ENCODE measurements around the gene TAF3. TPM values are rescaled to one million over a fixed set of nuclear protein-coding genes. Genes with fewer than 3 reads are reported as not detected.
A peak's percentile ranks its signal among the peaks of the same experiment; 100 is the strongest.

TAF3 gene
- total RNA-seq, 1 experiment from 2014 or later = 14.5 TPM

GRCh38 chr10:8037199-8037801 lies 219.0 kb downstream of the TAF3 start:
- no peak for DNase-seq
- Mint-ChIP-seq H3K27me3 (ENCODE audit: unreplicated experiment) (peaks cover 69% of the 10 kb centered on the region), H3K36me3 (ENCODE audit: insufficient read depth, unreplicated experiment) (no peaks in the 10 kb centered on the region), H3K27ac (ENCODE audit: unreplicated experiment) (no peak overlapping the region), H3K4me1 (ENCODE audit: low read depth, unreplicated experiment) (peaks cover 26% of the 10 kb centered on the region), H3K9me3 (ENCODE audit: low read depth, unreplicated experiment) (no peaks in the 10 kb centered on the region), H3K4me3 (ENCODE audit: low read depth, unreplicated experiment) (peak overlapping the region; percentile 29)
- intact Hi-C loops (cut with micrococcal nuclease; ENCODE audit: unreplicated experiment) = no loop called here
- CTCF ChIA-PET = no interaction called here
- no TSS peak for BruUV-seq (replicated peaks)
- TF ChIP-seq, protein P1, sequence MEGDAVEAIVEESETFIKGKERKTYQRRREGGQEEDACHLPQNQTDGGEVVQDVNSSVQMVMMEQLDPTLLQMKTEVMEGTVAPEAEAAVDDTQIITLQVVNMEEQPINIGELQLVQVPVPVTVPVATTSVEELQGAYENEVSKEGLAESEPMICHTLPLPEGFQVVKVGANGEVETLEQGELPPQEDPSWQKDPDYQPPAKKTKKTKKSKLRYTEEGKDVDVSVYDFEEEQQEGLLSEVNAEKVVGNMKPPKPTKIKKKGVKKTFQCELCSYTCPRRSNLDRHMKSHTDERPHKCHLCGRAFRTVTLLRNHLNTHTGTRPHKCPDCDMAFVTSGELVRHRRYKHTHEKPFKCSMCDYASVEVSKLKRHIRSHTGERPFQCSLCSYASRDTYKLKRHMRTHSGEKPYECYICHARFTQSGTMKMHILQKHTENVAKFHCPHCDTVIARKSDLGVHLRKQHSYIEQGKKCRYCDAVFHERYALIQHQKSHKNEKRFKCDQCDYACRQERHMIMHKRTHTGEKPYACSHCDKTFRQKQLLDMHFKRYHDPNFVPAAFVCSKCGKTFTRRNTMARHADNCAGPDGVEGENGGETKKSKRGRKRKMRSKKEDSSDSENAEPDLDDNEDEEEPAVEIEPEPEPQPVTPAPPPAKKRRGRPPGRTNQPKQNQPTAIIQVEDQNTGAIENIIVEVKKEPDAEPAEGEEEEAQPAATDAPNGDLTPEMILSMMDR (IDR thresholded peaks at IDR 0.05; ENCODE audit: unreplicated experiment) = no peak

- peak overlapping the region; percentile 29 for H3K4me3 Mint-ChIP-seq (ENCODE audit: low read depth, unreplicated experiment)
These were observed 219.9 kb downstream of the TAF3 start for GRCh38 chr10:8037941-8038894.

DNA sequence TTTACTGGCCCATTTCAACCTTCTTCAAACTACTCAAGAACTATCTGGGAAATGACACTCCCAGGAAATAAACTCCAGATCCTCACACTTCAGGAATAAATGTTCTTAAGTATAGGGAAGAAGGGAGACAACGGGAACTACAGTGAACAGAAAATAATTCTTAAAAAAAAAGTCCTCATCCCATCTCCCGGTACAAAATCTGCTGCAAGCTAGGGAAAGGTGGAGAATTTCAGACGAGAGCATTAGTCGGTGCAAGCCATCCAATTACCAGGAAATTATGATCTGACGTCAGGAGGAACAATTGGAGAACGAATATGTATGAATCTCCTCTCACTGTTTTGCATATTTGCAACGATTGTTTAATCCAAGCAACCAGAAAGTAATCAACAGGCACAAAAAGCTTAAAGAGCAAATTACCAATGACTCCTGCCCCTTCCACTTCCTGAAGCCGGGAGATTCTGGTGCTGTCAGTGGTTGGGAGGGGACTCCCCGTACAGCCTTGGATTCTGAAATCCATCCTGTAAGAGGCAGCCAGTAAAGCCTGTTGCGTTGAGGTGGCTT lies 221.1 kb downstream of the TAF3 start:
- Mint-ChIP-seq H3K27me3 (ENCODE audit: unreplicated experiment) (peaks cover 89% of the 10 kb centered on the region), H3K9me3 (ENCODE audit: low read depth, unreplicated experiment) (no peaks in the 10 kb centered on the region), H3K4me1 (ENCODE audit: low read depth, unreplicated experiment) (peaks cover 36% of the 10 kb centered on the region), H3K27ac (ENCODE audit: unreplicated experiment) (no peak overlapping the region), H3K36me3 (ENCODE audit: insufficient read depth, unreplicated experiment) (no peaks in the 10 kb centered on the region), H3K4me3 (ENCODE audit: low read depth, unreplicated experiment) (no peak overlapping the region)
- BruUV-seq (replicated peaks) = no TSS peak
- intact Hi-C loops (cut with micrococcal nuclease; ENCODE audit: unreplicated experiment) = no loop called here
- CTCF ChIA-PET = no interaction called here
- no peak for DNase-seq
- TF ChIP-seq, protein P1 (IDR thresholded peaks at IDR 0.05; ENCODE audit: unreplicated experiment) = no peak

More at GRCh38 chr10:8037941-8038894, 219.9 kb downstream of the TAF3 start:
- H3K4me1 Mint-ChIP-seq (ENCODE audit: low read depth, unreplicated experiment) = peaks cover 32% of the 10 kb centered on the region
- H3K36me3 Mint-ChIP-seq (ENCODE audit: insufficient read depth, unreplicated experiment) = no peaks in the 10 kb centered on the region
- CTCF ChIA-PET = interaction anchor here (0.6 kb wide), 1 partner anchor 344 kb away, joined by 3 read pairs; no protein-coding TSS in a partner anchor
- peaks cover 77% of the 10 kb centered on the region for H3K27me3 Mint-ChIP-seq (ENCODE audit: unreplicated experiment)
- H3K27ac Mint-ChIP-seq (ENCODE audit: unreplicated experiment) = no peak overlapping the region
- BruUV-seq (replicated peaks) = no TSS peak
- DNase-seq = no peak
- no peaks in the 10 kb centered on the region for H3K9me3 Mint-ChIP-seq (ENCODE audit: low read depth, unreplicated experiment)
- intact Hi-C loops (cut with micrococcal nuclease; ENCODE audit: unreplicated experiment) = no loop called here
- TF ChIP-seq, protein P1 (IDR thresholded peaks at IDR 0.05; ENCODE audit: unreplicated experiment) = no peak

DNA sequence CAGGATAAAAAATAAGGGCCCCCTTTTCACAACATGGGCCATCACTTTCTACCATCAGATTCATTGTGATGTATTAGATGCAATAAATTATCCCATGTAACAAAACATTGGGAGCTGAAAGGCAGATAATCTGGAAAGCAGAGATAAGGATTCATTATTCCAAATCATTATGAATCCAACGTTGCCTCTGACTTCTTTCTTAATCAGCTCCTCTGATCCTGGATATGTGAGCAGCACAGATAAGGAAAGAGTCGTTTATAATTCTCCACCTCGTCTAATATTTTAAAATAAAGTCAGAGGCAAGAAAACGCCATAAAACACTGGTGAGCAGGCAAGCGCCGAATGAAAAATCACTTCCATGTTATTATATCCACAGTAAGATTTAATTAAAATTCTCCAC lies 222.3 kb downstream of the TAF3 start:
- Mint-ChIP-seq H3K9me3 (ENCODE audit: low read depth, unreplicated experiment) (no peaks in the 10 kb centered on the region), H3K4me3 (ENCODE audit: low read depth, unreplicated experiment) (no peak overlapping the region), H3K36me3 (ENCODE audit: insufficient read depth, unreplicated experiment) (peaks cover 7% of the 10 kb centered on the region), H3K27me3 (ENCODE audit: unreplicated experiment) (peaks cover 93% of the 10 kb centered on the region), H3K4me1 (ENCODE audit: low read depth, unreplicated experiment) (peaks cover 47% of the 10 kb centered on the region), H3K27ac (ENCODE audit: unreplicated experiment) (no peak overlapping the region)
- DNase-seq = no peak
- TF ChIP-seq, protein P1 (IDR thresholded peaks at IDR 0.05; ENCODE audit: unreplicated experiment) = no peak
- intact Hi-C loops (cut with micrococcal nuclease; ENCODE audit: unreplicated experiment) = loop anchor here (10.0 kb wide), 1 partner anchor 714 kb away; no protein-coding TSS in a partner anchor
- CTCF ChIA-PET = no interaction called here
- no TSS peak for BruUV-seq (replicated peaks)

All from Calu3 (cell line).